Heart left ventricle (tissue), 13 donors: Measurements from ENCODE around the gene S100P.

Source experiments
- CTCF ChIP-seq, 12 donors: fragments of 200-600 bp; sonication (generic) in 4 of 12; IDR thresholded peaks; one replicate each; pipeline versions ENCODE4 v1.5.0 to v1.8.0; 2018 to 2022; ENCODE audit warnings: antibody characterized with exemption in 12 of 12, mild to moderate bottlenecking in 5 of 12
- POLR2A ChIP-seq, 2 donors: fragments of 450-650 bp; IDR thresholded peaks; one replicate each; pipeline ENCODE4 v1.6.1; 2017; ENCODE audit warnings: antibody characterized with exemption in 2 of 2, mild to moderate bottlenecking in 2 of 2, moderate library complexity in 2 of 2
- donor health status: ischemic (EF 13 %, LVEDD 7.1; RV severe dilation, severe dysfunction).
- donor health status: DM: no; HTN: yes; CAD: no.
- donor health status: DM: no; HTN: no; CAD: no.
- donor health status: ischemic (EF 25% LVEDD 6.9; RV normal size, moderate dysfunction).
- donor health status: ischemic (EF 25% LVEDD 5.7; RV mildly dilated, moderate dysfunction).
- donor health status: ischemic (EF 35%, LVEDD 5.7; RV mildly dilated, moderate dysfunction).
- donor health status: nonischemic (EF 11% LVEDD 7.7; RV severe dilation, severe dysfunction).
- donor health status: DM: yes; HTN: yes; CAD: no.
- donor health status: PGD.
- donor health status: ischemic (EF 29% LVEDD 5.4; RV normal size, mild dysfunction).
- donor health status: nonischemic (EF 23%, LVEDD 6.1; RV moderate dilation, normal function).

DNA sequence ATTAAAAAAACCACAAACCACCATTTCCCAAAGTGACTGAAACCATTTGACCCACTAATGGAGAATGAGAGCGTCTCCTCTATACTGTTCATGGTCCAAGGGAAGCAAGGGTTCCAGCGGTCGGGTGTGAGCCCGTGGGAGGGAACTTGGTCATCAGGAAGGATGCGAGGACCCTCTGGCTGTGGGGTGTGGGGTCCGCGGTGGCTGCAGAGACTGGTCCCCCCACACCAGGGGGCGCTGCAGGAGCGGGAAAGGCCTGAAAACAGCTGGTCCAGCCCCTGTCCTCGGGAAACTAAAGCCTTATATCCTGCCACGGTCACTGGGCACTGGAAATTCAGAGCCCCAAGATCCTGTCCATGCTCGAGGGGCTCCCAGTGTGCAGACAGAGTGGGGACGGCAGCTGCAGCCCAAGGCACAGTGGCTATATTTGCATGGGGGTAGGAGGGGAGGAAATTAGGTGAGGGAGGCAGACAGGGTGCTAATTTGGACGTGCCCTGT lies 26.6 kb downstream of the S100P start:
- TF ChIP-seq CTCF (IDR thresholded peaks at IDR 0.05) (peak; percentile 88 to 98 (median 94)), POLR2A (IDR thresholded peaks at IDR 0.05) (no peak)
